Lower leg skin (tissue), 3 donors: ENCODE results near the gene RNASE9.

Experiments used
- POLR2A ChIP-seq, 2 donors: fragments of 450-650 bp; IDR thresholded peaks; one replicate each; pipeline ENCODE4 v1.6.1; 2016 to 2017; ENCODE audit warnings: antibody characterized with exemption in 2 of 2, mild to moderate bottlenecking in 1 of 2, moderate library complexity in 1 of 2
- TF ChIP-seq, protein P1 (sequence below), 3 donors: fragments of 450-650 bp; IDR thresholded peaks; one replicate each; pipeline ENCODE4 v1.5.1; 2016; ENCODE audit warnings: antibody characterized with exemption in 3 of 3, mild to moderate bottlenecking in 3 of 3, moderate library complexity in 2 of 3

DNA sequence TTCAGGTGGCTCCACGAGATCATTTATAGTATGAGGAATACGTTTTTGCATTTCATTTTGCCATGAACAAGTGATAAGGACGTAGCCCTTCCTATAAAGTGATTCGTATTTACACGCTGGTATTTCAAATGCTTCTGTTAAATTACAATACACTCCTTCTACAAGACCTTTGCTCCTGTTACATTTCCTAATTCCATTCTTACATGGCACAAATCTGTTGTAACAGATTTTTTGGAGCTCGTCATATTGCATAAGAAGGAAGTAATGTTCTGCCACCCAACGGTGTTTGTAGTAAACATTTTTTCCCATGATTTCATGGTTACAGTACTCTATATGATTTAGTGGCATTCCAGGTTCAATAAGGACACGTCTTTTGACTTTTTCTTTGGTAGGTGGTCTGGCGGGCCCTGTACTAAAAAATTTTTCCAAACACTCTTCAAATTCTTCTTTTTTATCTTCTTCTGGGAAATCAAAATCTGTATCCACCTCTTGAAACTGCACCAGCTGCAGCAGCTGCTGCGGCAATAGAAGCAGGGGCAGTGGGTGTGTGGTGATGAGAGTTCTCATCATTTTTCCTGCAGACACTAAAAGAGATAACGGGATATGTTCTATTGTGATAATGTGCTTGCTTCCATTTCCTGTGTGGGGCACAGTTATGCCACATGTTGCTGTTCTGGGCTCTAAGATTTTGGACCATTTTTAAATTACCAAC lies 4.2 kb downstream of the RNASE9 start:
- TF ChIP-seq, protein P1, sequence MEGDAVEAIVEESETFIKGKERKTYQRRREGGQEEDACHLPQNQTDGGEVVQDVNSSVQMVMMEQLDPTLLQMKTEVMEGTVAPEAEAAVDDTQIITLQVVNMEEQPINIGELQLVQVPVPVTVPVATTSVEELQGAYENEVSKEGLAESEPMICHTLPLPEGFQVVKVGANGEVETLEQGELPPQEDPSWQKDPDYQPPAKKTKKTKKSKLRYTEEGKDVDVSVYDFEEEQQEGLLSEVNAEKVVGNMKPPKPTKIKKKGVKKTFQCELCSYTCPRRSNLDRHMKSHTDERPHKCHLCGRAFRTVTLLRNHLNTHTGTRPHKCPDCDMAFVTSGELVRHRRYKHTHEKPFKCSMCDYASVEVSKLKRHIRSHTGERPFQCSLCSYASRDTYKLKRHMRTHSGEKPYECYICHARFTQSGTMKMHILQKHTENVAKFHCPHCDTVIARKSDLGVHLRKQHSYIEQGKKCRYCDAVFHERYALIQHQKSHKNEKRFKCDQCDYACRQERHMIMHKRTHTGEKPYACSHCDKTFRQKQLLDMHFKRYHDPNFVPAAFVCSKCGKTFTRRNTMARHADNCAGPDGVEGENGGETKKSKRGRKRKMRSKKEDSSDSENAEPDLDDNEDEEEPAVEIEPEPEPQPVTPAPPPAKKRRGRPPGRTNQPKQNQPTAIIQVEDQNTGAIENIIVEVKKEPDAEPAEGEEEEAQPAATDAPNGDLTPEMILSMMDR (IDR thresholded peaks at IDR 0.05): no peak
- TF ChIP-seq POLR2A (IDR thresholded peaks at IDR 0.05): no peak
